ENCODE measurements around the gene ARL14. TPM values are rescaled to one million over a fixed set of nuclear protein-coding genes. Genes with fewer than 3 reads are reported as not detected.

Gene ARL14
- total RNA-seq, 4 donors from 2014 or later, result 2.5 to 28.9 (median 16.5) TPM

GRCh38 chr3:160665784-160666526, 11.0 kb upstream of the ARL14 start:
- H3K4me1 ChIP-seq, result peaks cover 0 to 4% (median 0%) of the 10 kb centered on the region in 4 donors
- no peak for TF ChIP-seq CTCF (IDR thresholded peaks at IDR 0.05)
- no peak for TF ChIP-seq POLR2A (IDR thresholded peaks at IDR 0.05)
- peak overlapping the region in 3 of 4 donors; percentile 60 to 64 (median 61) for H3K27ac ChIP-seq
- no peak overlapping the region for H3K4me3 ChIP-seq
- H3K27me3 ChIP-seq, result no peaks in the 10 kb centered on the region
- DNase-seq, result peak in 2 of 3 donors; percentile 61 to 64
- no peaks in the 10 kb centered on the region for H3K9me3 ChIP-seq
- H3K36me3 ChIP-seq, result no peaks in the 10 kb centered on the region

- Histone ChIP-seq H3K27ac (peak overlapping the region in 1 of 4 donors; percentile 36), H3K4me3 (no peak overlapping the region), H3K9me3 (no peaks in the 10 kb centered on the region), H3K4me1 (peaks cover 0 to 4% (median 0%) of the 10 kb centered on the region in 4 donors), H3K36me3 (no peaks in the 10 kb centered on the region), H3K27me3 (no peaks in the 10 kb centered on the region)
- peak in 2 of 3 donors; percentile 60 to 84 for DNase-seq
- TF ChIP-seq POLR2A (IDR thresholded peaks at IDR 0.05) (no peak), CTCF (IDR thresholded peaks at IDR 0.05) (no peak)
These were observed 9.5 kb upstream of the ARL14 start for GRCh38 chr3:160667452-160667851.

- H3K4me1 ChIP-seq, result peaks cover 0 to 4% (median 0%) of the 10 kb centered on the region in 4 donors
- DNase-seq, result no peak
- TF ChIP-seq CTCF (IDR thresholded peaks at IDR 0.05) (no peak), POLR2A (IDR thresholded peaks at IDR 0.05) (no peak)
- H3K4me3 ChIP-seq, result no peak overlapping the region
- no peaks in the 10 kb centered on the region for H3K36me3 ChIP-seq
- H3K27me3 ChIP-seq, result no peaks in the 10 kb centered on the region
- H3K27ac ChIP-seq, result peak overlapping the region in 1 of 4 donors; percentile 38
- H3K9me3 ChIP-seq, result no peaks in the 10 kb centered on the region
These were observed 8.5 kb upstream of the ARL14 start for GRCh38 chr3:160668454-160668853.

- Histone ChIP-seq H3K27me3 (no peaks in the 10 kb centered on the region), H3K36me3 (no peaks in the 10 kb centered on the region), H3K4me3 (no peak overlapping the region), H3K4me1 (peaks cover 0 to under 1% (median 0%) of the 10 kb centered on the region in 4 donors), H3K27ac (peak overlapping the region in 2 of 4 donors; percentile 55 to 61), H3K9me3 (no peaks in the 10 kb centered on the region)
- TF ChIP-seq POLR2A (IDR thresholded peaks at IDR 0.05), result no peak
- TF ChIP-seq CTCF (IDR thresholded peaks at IDR 0.05), result no peak
- DNase-seq, result peak in 1 of 3 donors; percentile 26
These were observed 5.7 kb upstream of the ARL14 start for GRCh38 chr3:160671231-160671630.

GRCh38 chr3:160671995-160672394, 5.0 kb upstream of the ARL14 start:
- no peaks in the 10 kb centered on the region for H3K36me3 ChIP-seq
- no peaks in the 10 kb centered on the region for H3K27me3 ChIP-seq
- TF ChIP-seq POLR2A (IDR thresholded peaks at IDR 0.05) (no peak), CTCF (IDR thresholded peaks at IDR 0.05) (no peak)
- H3K4me1 ChIP-seq, result no peaks in the 10 kb centered on the region
- H3K27ac ChIP-seq, result peak overlapping the region in 1 of 4 donors; percentile 55
- H3K9me3 ChIP-seq, result no peaks in the 10 kb centered on the region
- no peak overlapping the region for H3K4me3 ChIP-seq
- no peak for DNase-seq
